Keratinocyte (primary cell): Measurements from ENCODE around the gene TMEM87B.

Source experiments
- EZH2 ChIP-seq: IDR thresholded peaks from one replicate; pipeline ENCODE4 v1.6.1; 2012; ENCODE audit warnings: inconsistent platforms, mild to moderate bottlenecking, low read length, moderate library complexity
- TF ChIP-seq, protein P1 (sequence below), 3 experiments: IDR thresholded peaks in 1 of 3; conservative IDR thresholded peaks in 1 of 3; optimal IDR thresholded peaks in 1 of 3; 2 replicates in 2 of 3; 3 replicates in 1 of 3; pipeline versions ENCODE3 to v1.5.1; 2011; ENCODE audit warnings: low read length in 3 of 3, mild to moderate bottlenecking in 3 of 3, moderate library complexity in 2 of 3, control low read depth in 1 of 3, inconsistent platforms in 1 of 3; ENCODE audit not compliant: insufficient read depth in 2 of 3; ENCODE audit errors: extremely low read depth in 1 of 3

DNA sequence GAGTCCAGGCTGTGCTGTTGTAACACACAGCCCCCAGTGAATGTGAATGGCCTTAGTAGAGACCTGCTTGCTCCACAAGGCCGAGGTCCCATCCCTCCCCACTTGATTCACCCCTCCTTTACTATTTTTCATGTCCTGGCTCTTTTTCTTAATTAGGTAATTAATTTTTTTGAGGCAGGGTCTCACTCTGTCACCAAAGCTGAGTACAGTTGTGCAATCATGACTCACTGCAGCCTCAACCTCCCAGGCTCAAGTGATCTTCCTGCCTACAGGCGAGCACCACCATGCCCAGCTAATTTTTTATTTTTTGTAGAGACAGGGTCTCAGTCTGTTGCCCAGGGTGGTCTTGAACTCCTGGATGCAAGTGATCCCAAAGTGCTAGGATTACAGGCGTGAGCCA, 102.4 kb downstream of the TMEM87B start:
- TF ChIP-seq, protein P1, sequence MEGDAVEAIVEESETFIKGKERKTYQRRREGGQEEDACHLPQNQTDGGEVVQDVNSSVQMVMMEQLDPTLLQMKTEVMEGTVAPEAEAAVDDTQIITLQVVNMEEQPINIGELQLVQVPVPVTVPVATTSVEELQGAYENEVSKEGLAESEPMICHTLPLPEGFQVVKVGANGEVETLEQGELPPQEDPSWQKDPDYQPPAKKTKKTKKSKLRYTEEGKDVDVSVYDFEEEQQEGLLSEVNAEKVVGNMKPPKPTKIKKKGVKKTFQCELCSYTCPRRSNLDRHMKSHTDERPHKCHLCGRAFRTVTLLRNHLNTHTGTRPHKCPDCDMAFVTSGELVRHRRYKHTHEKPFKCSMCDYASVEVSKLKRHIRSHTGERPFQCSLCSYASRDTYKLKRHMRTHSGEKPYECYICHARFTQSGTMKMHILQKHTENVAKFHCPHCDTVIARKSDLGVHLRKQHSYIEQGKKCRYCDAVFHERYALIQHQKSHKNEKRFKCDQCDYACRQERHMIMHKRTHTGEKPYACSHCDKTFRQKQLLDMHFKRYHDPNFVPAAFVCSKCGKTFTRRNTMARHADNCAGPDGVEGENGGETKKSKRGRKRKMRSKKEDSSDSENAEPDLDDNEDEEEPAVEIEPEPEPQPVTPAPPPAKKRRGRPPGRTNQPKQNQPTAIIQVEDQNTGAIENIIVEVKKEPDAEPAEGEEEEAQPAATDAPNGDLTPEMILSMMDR (optimal IDR thresholded peaks at IDR 0.05 in 1 of 3, IDR thresholded peaks at IDR 0.05 in 1 of 3, conservative IDR thresholded peaks at IDR 0.05 in 1 of 3; ENCODE audit: extremely low read depth in 1 of 3, insufficient read depth in 2 of 3, low read length in 3 of 3) = no peak
- no peak for TF ChIP-seq EZH2
